ENCODE measurements around the gene RINL.

DNA sequence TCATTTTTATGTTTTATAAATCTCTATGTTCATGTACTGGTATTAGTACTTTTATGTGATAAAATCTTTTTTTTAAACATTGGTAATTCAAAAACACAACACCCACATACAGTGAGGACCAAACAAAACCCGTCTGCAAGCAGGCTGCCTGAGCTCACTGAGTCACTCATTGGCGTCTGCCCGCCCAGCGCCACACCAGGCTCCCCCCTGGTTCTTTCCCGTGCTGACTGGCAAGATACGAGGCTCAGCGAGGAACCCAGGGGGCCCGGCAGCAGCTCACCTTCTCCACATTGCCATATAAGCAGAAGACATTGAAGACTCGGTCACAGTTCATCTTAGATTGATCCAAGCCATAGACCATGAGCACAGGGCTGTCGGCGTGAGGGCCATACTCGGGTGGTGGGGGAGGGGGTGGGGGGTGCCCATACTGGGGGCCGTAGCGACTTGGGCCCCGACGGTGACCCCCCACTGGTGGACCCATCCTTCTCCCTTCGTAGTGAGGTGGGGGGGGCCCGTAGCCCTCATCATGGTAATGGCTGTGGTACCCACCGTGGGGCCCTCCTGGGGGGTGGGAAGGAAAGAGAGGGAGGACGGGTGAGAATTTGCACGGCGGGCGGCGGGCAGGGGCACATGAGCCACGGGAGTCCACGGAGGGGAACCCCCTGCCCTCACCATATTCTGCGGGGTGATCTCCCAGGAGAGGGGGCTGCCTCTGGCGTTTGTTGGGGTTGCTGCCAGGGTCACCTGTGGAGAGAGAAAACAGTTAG, 38.1 kb downstream of the RINL start:
- TF ChIP-seq, protein P1, sequence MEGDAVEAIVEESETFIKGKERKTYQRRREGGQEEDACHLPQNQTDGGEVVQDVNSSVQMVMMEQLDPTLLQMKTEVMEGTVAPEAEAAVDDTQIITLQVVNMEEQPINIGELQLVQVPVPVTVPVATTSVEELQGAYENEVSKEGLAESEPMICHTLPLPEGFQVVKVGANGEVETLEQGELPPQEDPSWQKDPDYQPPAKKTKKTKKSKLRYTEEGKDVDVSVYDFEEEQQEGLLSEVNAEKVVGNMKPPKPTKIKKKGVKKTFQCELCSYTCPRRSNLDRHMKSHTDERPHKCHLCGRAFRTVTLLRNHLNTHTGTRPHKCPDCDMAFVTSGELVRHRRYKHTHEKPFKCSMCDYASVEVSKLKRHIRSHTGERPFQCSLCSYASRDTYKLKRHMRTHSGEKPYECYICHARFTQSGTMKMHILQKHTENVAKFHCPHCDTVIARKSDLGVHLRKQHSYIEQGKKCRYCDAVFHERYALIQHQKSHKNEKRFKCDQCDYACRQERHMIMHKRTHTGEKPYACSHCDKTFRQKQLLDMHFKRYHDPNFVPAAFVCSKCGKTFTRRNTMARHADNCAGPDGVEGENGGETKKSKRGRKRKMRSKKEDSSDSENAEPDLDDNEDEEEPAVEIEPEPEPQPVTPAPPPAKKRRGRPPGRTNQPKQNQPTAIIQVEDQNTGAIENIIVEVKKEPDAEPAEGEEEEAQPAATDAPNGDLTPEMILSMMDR (IDR thresholded peaks at IDR 0.05): no peak
- no peak for TF ChIP-seq POLR2A (IDR thresholded peaks at IDR 0.05)

All from testis (tissue), 2 donors.